B cell (primary cell): ENCODE results near the gene S100A4. TPM values are rescaled to one million over a fixed set of nuclear protein-coding genes. Genes with fewer than 3 reads are reported as not detected.

Experiments
- ATAC-seq: fragments of 200-7000 bp; cut with Tn5 transposase; one replicate; pipeline ENCODE4 v1.10.0; 2021; ENCODE audit warnings: low read depth, mild to moderate bottlenecking, moderate number of reproducible peaks, moderate library complexity
- CTCF ChIA-PET: fragments of 350-600 bp; sonication (Branson Sonifier 250); formaldehyde crosslinking; loops from one replicate; lab custom pipeline; 2021; ENCODE audit warnings: antibody characterized with exemption, inconsistent platforms; lab: Charles Lee
- POLR2A ChIA-PET: fragments of 350-600 bp; sonication (Branson Sonifier 250); formaldehyde crosslinking; loops from one replicate; lab custom pipeline; 2021; ENCODE audit warnings: antibody characterized with exemption; lab: Charles Lee
- DNase-seq: peaks from one replicate; pipeline ENCODE4 v3.0.0; 2013
- H2AFZ ChIP-seq: 2 replicates; pipeline ENCODE4 v1.6.1; 2012; ENCODE audit warnings: mild to moderate bottlenecking, low read depth, low read length; ENCODE audit not compliant: insufficient read depth, poor library complexity, severe bottlenecking
- H3K27ac ChIP-seq, 2 donors: 1 replicate in 1 of 2; 2 replicates in 1 of 2; pipeline ENCODE4 v1.5.1; 2012 to 2013; ENCODE audit warnings: low read length in 2 of 2, mild to moderate bottlenecking in 2 of 2, moderate library complexity in 1 of 2
- H3K27me3 ChIP-seq, 4 experiments: fragments of 200-600 bp in 1 of 4; sonication (generic) in 1 of 4; replicated peaks in 1 of 4; 1 replicate in 2 of 4; 2 replicates in 2 of 4; pipeline versions ENCODE4 v1.6.1 to v1.7.0; 2013 to 2016; ENCODE audit warnings: low read length in 3 of 4, mild to moderate bottlenecking in 2 of 4, mixed read lengths in 1 of 4, moderate library complexity in 1 of 4; ENCODE audit not compliant: insufficient read depth in 4 of 4, control insufficient read depth in 3 of 4; ENCODE audit errors: control extremely low read depth in 1 of 4
- H3K36me3 ChIP-seq, 2 experiments: replicated peaks in 1 of 2; 1 replicate in 1 of 2; 2 replicates in 1 of 2; pipeline versions ENCODE4 v1.6.1 to v1.7.1; 2013; ENCODE audit warnings: low read length in 1 of 2; ENCODE audit not compliant: insufficient read depth in 2 of 2, control insufficient read depth in 1 of 2; ENCODE audit errors: control extremely low read depth in 1 of 2, extremely low read depth in 1 of 2
- H3K4me1 ChIP-seq, 2 donors: fragments of 200-600 bp in 1 of 2; sonication (generic) in 1 of 2; 1 replicate in 1 of 2; 2 replicates in 1 of 2; pipeline versions ENCODE4 v1.5.1 to v1.6.1; 2013 to 2017; ENCODE audit warnings: low read length in 2 of 2; ENCODE audit not compliant: control insufficient read depth in 2 of 2, insufficient read depth in 2 of 2
- H3K4me2 ChIP-seq: replicated peaks from 2 replicates; pipeline ENCODE3; 2012; ENCODE audit warnings: mild to moderate bottlenecking, low read depth, low read length; ENCODE audit not compliant: poor library complexity, severe bottlenecking
- H3K4me3 ChIP-seq, 5 experiments: fragments of 200-600 bp in 1 of 5; sonication (generic) in 1 of 5; 1 replicate in 3 of 5; 2 replicates in 2 of 5; pipeline versions ENCODE4 v1.5.1 to v1.7.0; 2011 to 2016; ENCODE audit warnings: low read length in 4 of 5, mild to moderate bottlenecking in 4 of 5, low read depth in 2 of 5, control low read depth in 1 of 5, moderate library complexity in 1 of 5; ENCODE audit not compliant: insufficient read depth in 1 of 5; ENCODE audit errors: control extremely low read depth in 1 of 5, extremely low read depth in 1 of 5
- H3K79me2 ChIP-seq: fragments of 200-600 bp; sonication (generic); one replicate; pipeline ENCODE4 v1.6.0; 2016; ENCODE audit warnings: low read length; ENCODE audit not compliant: control insufficient read depth, insufficient read depth
- H3K9ac ChIP-seq: fragments of 200-600 bp; sonication (generic); 2 replicates; pipeline ENCODE4 v1.6.1; 2017; ENCODE audit warnings: mild to moderate bottlenecking, low read length, moderate library complexity
- H3K9me3 ChIP-seq, 3 donors: one replicate each; pipeline versions ENCODE4 v1.6.1 to v1.7.1; 2013; ENCODE audit warnings: low read length in 2 of 3; ENCODE audit not compliant: control insufficient read depth in 2 of 3, insufficient read depth in 1 of 3; ENCODE audit errors: control extremely low read depth in 1 of 3
- H4K20me1 ChIP-seq: 2 replicates; pipeline ENCODE4 v1.6.0; 2012; ENCODE audit warnings: mild to moderate bottlenecking, low read length; ENCODE audit not compliant: insufficient read depth, control insufficient read depth, poor library complexity, severe bottlenecking
- H3K27ac Mint-ChIP-seq: one replicate; pipeline ENCODE4 v1.8.0; 2021; ENCODE audit warnings: mixed read lengths
- H3K27me3 Mint-ChIP-seq: one replicate; pipeline ENCODE4 v1.8.0; 2021; ENCODE audit warnings: mixed read lengths
- H3K4me1 Mint-ChIP-seq: one replicate; pipeline ENCODE4 v1.8.0; 2021; ENCODE audit warnings: mixed read lengths
- H3K4me3 Mint-ChIP-seq: one replicate; pipeline ENCODE4 v1.8.0; 2021; ENCODE audit warnings: mixed read lengths
- H3K9me3 Mint-ChIP-seq: one replicate; pipeline ENCODE4 v1.8.0; 2022; ENCODE audit warnings: mixed read lengths; ENCODE audit not compliant: insufficient read depth
- CTCF ChIP-seq: fragments of 200-600 bp; IDR thresholded peaks from one replicate; pipeline ENCODE4 v1.8.0; 2022; ENCODE audit warnings: antibody characterized with exemption, mild to moderate bottlenecking
- EZH2 ChIP-seq: IDR thresholded peaks from 2 replicates; pipeline ENCODE4 v1.6.1; 2012; ENCODE audit warnings: borderline replicate concordance, low read depth, mild to moderate bottlenecking, moderate library complexity, low read length; ENCODE audit not compliant: insufficient read depth, poor library complexity, severe bottlenecking
- WGBS: methylation state at CpG from one replicate; pipeline ENCODE4 v1.1.5; 2013; ENCODE audit warnings: missing lambda C conversion rate; ENCODE audit not compliant: insufficient coverage; 5-methylcytosine and 5-hydroxymethylcytosine counted together
- intact Hi-C: fragments of 100-400 bp; cut with micrococcal nuclease; formaldehyde crosslinking; loops from one replicate; pipeline ENCODE4 v1.10.0; 2022
- polyA plus RNA-seq: library from polyadenylated mRNA; depleted of rRNA; stranded (reverse); fragments of >200 nt; gene quantifications from 2 replicates; pipeline ENCODE4 v1.2.3, GENCODE V29; 2012
- total RNA-seq, 2 donors: library from RNA; stranded (reverse); fragments of 120-200 nt in 1 of 2; gene quantifications; 1 replicate in 1 of 2; 2 replicates in 1 of 2; pipeline versions ENCODE4 v1.2.3 to v1.2.4, GENCODE V29; 2013 to 2022

The S100A4 gene
- total and polyA plus RNA-seq, 2 donors (not counting 1 experiment from before 2014, with no cell fraction given), result 62.7 to 150 TPM

- Histone ChIP-seq H3K36me3 (no peaks in the 10 kb centered on the region), H3K27me3 (peaks cover 0 to 4% (median 1%) of the 10 kb centered on the region in 4 experiments), H3K4me2 (no peak overlapping the region), H3K9me3 (no peaks in the 10 kb centered on the region), H3K27ac (no peak overlapping the region), H3K79me2 (no peaks in the 10 kb centered on the region), H4K20me1 (no peaks in the 10 kb centered on the region), H2AFZ (no peak overlapping the region), H3K4me3 (no peak overlapping the region), H3K9ac (no peak overlapping the region), H3K4me1 (peaks cover 0 to 5% of the 10 kb centered on the region in 2 donors)
- H3K4me3 Mint-ChIP-seq, result no peak overlapping the region
- peaks cover 14% of the 10 kb centered on the region for H3K27me3 Mint-ChIP-seq
- ChIA-PET POLR2A (no interaction called here), CTCF (interaction anchor here (1.4 to 2.6 kb wide), 3 partner anchors 10 to 68 kb away, joined by 3 to 11 read pairs (median 10); no protein-coding TSS in a partner anchor)
- ATAC-seq (no peak), DNase-seq (no peak)
- H3K4me1 Mint-ChIP-seq, result peaks cover 3% of the 10 kb centered on the region
- no peaks in the 10 kb centered on the region for H3K9me3 Mint-ChIP-seq
- TF ChIP-seq EZH2 (no peak), CTCF (no peak)
- intact Hi-C loops, result no loop called here
- H3K27ac Mint-ChIP-seq, result no peak overlapping the region
Measured at GRCh38 chr1:153578490-153578889, 32.9 kb upstream of the S100A4 start.

DNA sequence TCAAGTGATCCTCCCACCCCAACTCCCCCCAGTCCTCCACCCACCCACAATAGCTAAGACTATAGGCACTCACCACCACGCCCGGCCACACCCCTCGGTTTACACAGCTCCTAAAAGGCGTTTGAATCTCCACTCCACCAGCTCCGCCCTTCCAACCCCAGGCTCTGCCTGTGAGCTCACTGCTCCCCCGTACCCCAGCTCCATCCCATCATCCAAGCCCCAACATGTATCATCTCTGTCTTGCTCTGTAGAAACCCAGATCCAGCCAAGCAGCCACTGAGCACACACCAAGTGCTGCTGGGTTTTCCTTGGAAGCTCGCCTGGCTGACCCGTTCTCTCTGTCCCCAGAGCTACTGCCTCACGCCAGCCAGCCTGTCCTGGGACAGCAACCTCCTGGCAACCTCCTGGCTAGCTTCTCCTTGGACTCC is 32.0 kb upstream of the S100A4 start:
- H3K4me3 ChIP-seq, result no peak overlapping the region
- Mint-ChIP-seq H3K4me3 (no peak overlapping the region), H3K9me3 (no peaks in the 10 kb centered on the region), H3K4me1 (peaks cover 10% of the 10 kb centered on the region), H3K27me3 (peaks cover 14% of the 10 kb centered on the region), H3K27ac (no peak overlapping the region)
- intact Hi-C loops, result no loop called here
- ChIA-PET POLR2A (no interaction called here), CTCF (interaction anchor here (0.5 to 2.6 kb wide), 7 partner anchors 9 to 102 kb away, joined by 3 to 11 read pairs (median 4); partner anchors contain the start of gene CHTOP)
- H3K27me3 ChIP-seq, result peaks cover 0 to 4% (median 1%) of the 10 kb centered on the region in 4 experiments
- no peaks in the 10 kb centered on the region for H3K79me2 ChIP-seq
- TF ChIP-seq CTCF, result no peak
- TF ChIP-seq EZH2, result no peak
- no peak overlapping the region for H3K4me2 ChIP-seq
- DNase-seq, result no peak
- H2AFZ ChIP-seq, result peak overlapping the region; percentile 46
- no peaks in the 10 kb centered on the region for H3K9me3 ChIP-seq
- 81% methylated on average over 9 of the region's 9 CpGs for WGBS
- H3K9ac ChIP-seq, result no peak overlapping the region
- ATAC-seq, result no peak
- no peaks in the 10 kb centered on the region for H4K20me1 ChIP-seq
- H3K27ac ChIP-seq, result no peak overlapping the region
- peaks cover 2 to 10% of the 10 kb centered on the region in 2 donors for H3K4me1 ChIP-seq
- no peaks in the 10 kb centered on the region for H3K36me3 ChIP-seq
